Anterior cingulate cortex (tissue), 58 donors: Measurements from ENCODE around the gene AMIGO2.
"Not testable (repeated sequence)": the region's sequence is repeated elsewhere in the genome, so short reads cannot be mapped to it uniquely, and the experiment has no call there.

Source experiments
- DNase-seq, 58 donors: peaks; one replicate each; lab custom pipeline; 2025; lab: John Stamatoyannopoulos, UW

Gene AMIGO2

GRCh38 chr12:47079468-47079980 is at the start of gene AMIGO2, which contains the start of gene PCED1B:
Gene AMIGO2 (minus strand): TSS chr12:47079959. CDS start chr12:47079002, 957 bp downstream.
Gene PCED1B (plus strand): TSS chr12:47079621. CDS start chr12:47235064, 155,443 bp downstream.
- peak in 47 of 58 donors; percentile 3 to 66 (median 35) for DNase-seq

- DNase-seq = no peak
Observed at GRCh38 chr12:47126246-47126645, 46.5 kb upstream of the AMIGO2 start.

GRCh38 chr12:47124451-47124850 is 44.7 kb upstream of the AMIGO2 start:
- DNase-seq = no peak

GRCh38 chr12:47123730-47124129 is 44.0 kb upstream of the AMIGO2 start:
- DNase-seq = no peak

- DNase-seq = no peak
Observed at GRCh38 chr12:47122602-47123001, 42.8 kb upstream of the AMIGO2 start.

- DNase-seq = no peak
Observed at GRCh38 chr12:47121146-47121545, 41.4 kb upstream of the AMIGO2 start.

- no peak for DNase-seq
Observed at GRCh38 chr12:47120736-47121135, 41.0 kb upstream of the AMIGO2 start.

- DNase-seq = not testable (repeated sequence)
Observed at GRCh38 chr12:47117305-47117704, 37.5 kb upstream of the AMIGO2 start.

GRCh38 chr12:47114481-47114892 is 34.7 kb upstream of the AMIGO2 start:
- DNase-seq = no peak

- DNase-seq = no peak
Observed at GRCh38 chr12:47112679-47113078, 32.9 kb upstream of the AMIGO2 start.

GRCh38 chr12:47111854-47112253 is 32.1 kb upstream of the AMIGO2 start:
- DNase-seq = no peak

- no peak for DNase-seq
Observed at GRCh38 chr12:47111392-47111778, 31.6 kb upstream of the AMIGO2 start.

- no peak for DNase-seq
Observed at GRCh38 chr12:47110718-47111391, 31.1 kb upstream of the AMIGO2 start.

- DNase-seq = no peak
Observed at GRCh38 chr12:47110011-47110541, 30.3 kb upstream of the AMIGO2 start.

- no peak for DNase-seq
Observed at GRCh38 chr12:47107926-47108325, 28.2 kb upstream of the AMIGO2 start.

- no peak for DNase-seq
Observed at GRCh38 chr12:47107446-47107845, 27.7 kb upstream of the AMIGO2 start.

- no peak for DNase-seq
Observed at GRCh38 chr12:47105914-47106674, 26.3 kb upstream of the AMIGO2 start.

GRCh38 chr12:47102845-47103651 is 23.3 kb upstream of the AMIGO2 start:
- no peak for DNase-seq

GRCh38 chr12:47102406-47102805 is 22.6 kb upstream of the AMIGO2 start:
- no peak for DNase-seq

- no peak for DNase-seq
Observed at GRCh38 chr12:47100160-47100559, 20.4 kb upstream of the AMIGO2 start.

- no peak for DNase-seq
Observed at GRCh38 chr12:47099610-47100009, 19.9 kb upstream of the AMIGO2 start.
